WTC11 (cell line): ENCODE measurements around the gene BRPF1. TPM values are rescaled to one million over a fixed set of nuclear protein-coding genes. Genes with fewer than 3 reads are reported as not detected.

ENCODE experiments used
- ATAC-seq: fragments of 200-7000 bp; cut with Tn5 transposase; 2 replicates; pipeline ENCODE4 v1.10.0; 2021; ENCODE audit warnings: mild to moderate bottlenecking, moderate library complexity
- CTCF ChIA-PET: fragments of 300-600 bp; sonication (Branson Sonifier 250); formaldehyde crosslinking; loops from one replicate; lab custom pipeline; 2021; ENCODE audit warnings: antibody characterized with exemption; lab: Charles Lee
- POLR2A ChIA-PET: fragments of 350-600 bp; sonication (Branson Sonifier 250); formaldehyde crosslinking; loops from one replicate; lab custom pipeline; 2021; ENCODE audit warnings: antibody characterized with exemption; lab: Charles Lee
- DNase-seq: peaks from one replicate; pipeline ENCODE4 v3.0.0; 2021; ENCODE audit warnings: low spot score
- H3K27ac Mint-ChIP-seq: 2 replicates; pipeline ENCODE4 v1.8.0; 2021; ENCODE audit warnings: mixed read lengths
- H3K27me3 Mint-ChIP-seq: 2 replicates; pipeline ENCODE4 v1.8.0; 2021; ENCODE audit warnings: low read depth, mild to moderate bottlenecking, moderate library complexity, mixed read lengths
- H3K36me3 Mint-ChIP-seq: 2 replicates; pipeline ENCODE4 v1.8.0; 2021; ENCODE audit warnings: mixed read lengths
- H3K4me1 Mint-ChIP-seq: 2 replicates; pipeline ENCODE4 v1.8.0; 2022; ENCODE audit warnings: mixed read lengths
- H3K4me3 Mint-ChIP-seq: 2 replicates; pipeline ENCODE4 v1.8.0; 2021; ENCODE audit warnings: mild to moderate bottlenecking, moderate library complexity, mixed read lengths
- H3K9me3 Mint-ChIP-seq: 2 replicates; pipeline ENCODE4 v1.8.0; 2021; ENCODE audit warnings: mixed read lengths
- CBFB ChIP-seq: sonication (generic); formaldehyde crosslinking; IDR thresholded peaks from 2 replicates; pipeline ENCODE4 v1.8.1; 2022; ENCODE audit warnings: mild to moderate bottlenecking, low read depth, missing genetic modification reagents
- CDX4 ChIP-seq: fragments of 250-450 bp; sonication (Bioruptor Pico); IDR thresholded peaks from 2 replicates; pipeline ENCODE4 v1.9.0; 2021; ENCODE audit warnings: moderate library complexity, mild to moderate bottlenecking, inconsistent platforms, borderline replicate concordance
- E2F5 ChIP-seq: sonication (generic); formaldehyde crosslinking; IDR thresholded peaks from 2 replicates; pipeline ENCODE4 v1.8.1; 2022; ENCODE audit warnings: mild to moderate bottlenecking, moderate library complexity, missing genetic modification reagents
- EMX1 ChIP-seq: fragments of 250-450 bp; sonication (Bioruptor Pico); IDR thresholded peaks from 2 replicates; pipeline ENCODE4 v1.8.0; 2021; ENCODE audit warnings: mild to moderate bottlenecking
- ESRRA ChIP-seq: sonication (generic); formaldehyde crosslinking; IDR thresholded peaks from 2 replicates; pipeline ENCODE4 v1.8.1; 2022; ENCODE audit warnings: mild to moderate bottlenecking, missing genetic modification reagents, borderline replicate concordance
- FOXK1 ChIP-seq: sonication (generic); formaldehyde crosslinking; IDR thresholded peaks from 2 replicates; pipeline ENCODE4 v1.8.0; 2022; ENCODE audit warnings: mild to moderate bottlenecking, moderate library complexity, missing genetic modification reagents
- FOXP1 ChIP-seq: sonication (generic); formaldehyde crosslinking; IDR thresholded peaks from 2 replicates; pipeline ENCODE4 v1.8.0; 2022; ENCODE audit warnings: missing genetic modification reagents, mild to moderate bottlenecking, moderate library complexity, borderline replicate concordance
- GTF2I ChIP-seq: fragments of 250-450 bp; sonication (Bioruptor Pico); conservative IDR thresholded peaks from 2 replicates; pipeline ENCODE4 v1.4.0; 2021; ENCODE audit warnings: mild to moderate bottlenecking
- HMGXB4 ChIP-seq: sonication (generic); formaldehyde crosslinking; IDR thresholded peaks from 2 replicates; pipeline ENCODE4 v1.8.1; 2023; ENCODE audit warnings: mild to moderate bottlenecking, moderate library complexity, missing genetic modification reagents
- IRF1 ChIP-seq: sonication (generic); formaldehyde crosslinking; IDR thresholded peaks from 2 replicates; pipeline ENCODE4 v1.8.0; 2023; ENCODE audit warnings: missing genetic modification reagents
- IRF2 ChIP-seq: sonication (generic); formaldehyde crosslinking; IDR thresholded peaks from 2 replicates; pipeline ENCODE4 v1.8.0; 2022; ENCODE audit warnings: low read depth, missing genetic modification reagents, borderline replicate concordance
- JAZF1 ChIP-seq: fragments of 250-450 bp; sonication (Bioruptor Pico); IDR thresholded peaks from 2 replicates; pipeline ENCODE4 v1.9.0; 2021; ENCODE audit warnings: moderate library complexity, mild to moderate bottlenecking, inconsistent platforms
- NFYB ChIP-seq: sonication (generic); formaldehyde crosslinking; conservative IDR thresholded peaks from 2 replicates; pipeline ENCODE4 v1.8.0; 2022; ENCODE audit warnings: low read depth, missing genetic modification reagents
- NR1H2 ChIP-seq: sonication (generic); formaldehyde crosslinking; IDR thresholded peaks from 2 replicates; pipeline ENCODE4 v1.9.0; 2021; ENCODE audit warnings: mild to moderate bottlenecking, moderate library complexity, missing genetic modification reagents
- OVOL2 ChIP-seq: fragments of 250-450 bp; sonication (Bioruptor Pico); IDR thresholded peaks from 2 replicates; pipeline ENCODE4 v1.9.0; 2021; ENCODE audit warnings: mild to moderate bottlenecking, borderline replicate concordance
- RELA ChIP-seq: sonication (generic); formaldehyde crosslinking; IDR thresholded peaks from 2 replicates; pipeline ENCODE4 v1.8.1; 2022; ENCODE audit warnings: missing genetic modification reagents, mild to moderate bottlenecking, borderline replicate concordance
- RORB ChIP-seq: fragments of 250-450 bp; sonication (Bioruptor Pico); IDR thresholded peaks from 2 replicates; pipeline ENCODE4 v1.9.0; 2021; ENCODE audit warnings: mild to moderate bottlenecking
- SP1 ChIP-seq: sonication (generic); formaldehyde crosslinking; conservative IDR thresholded peaks from 2 replicates; pipeline ENCODE4 v1.8.1; 2022; ENCODE audit warnings: missing genetic modification reagents
- STAT6 ChIP-seq: sonication (generic); formaldehyde crosslinking; conservative IDR thresholded peaks from 2 replicates; pipeline ENCODE4 v1.8.1; 2023; ENCODE audit warnings: mild to moderate bottlenecking, low read depth, missing genetic modification reagents, moderate library complexity
- TEAD4 ChIP-seq: sonication (generic); formaldehyde crosslinking; IDR thresholded peaks from 2 replicates; pipeline ENCODE4 v1.8.0; 2022; ENCODE audit warnings: mild to moderate bottlenecking, missing genetic modification reagents
- ZNF232 ChIP-seq: sonication (generic); formaldehyde crosslinking; IDR thresholded peaks from 2 replicates; pipeline ENCODE4 v1.8.0; 2022; ENCODE audit warnings: mild to moderate bottlenecking, missing genetic modification reagents
- ZNF281 ChIP-seq: sonication (generic); formaldehyde crosslinking; IDR thresholded peaks from 2 replicates; pipeline ENCODE4 v1.8.0; 2023; ENCODE audit warnings: mild to moderate bottlenecking, missing genetic modification reagents
- ZNF423 ChIP-seq: fragments of 250-450 bp; sonication (Bioruptor Pico); IDR thresholded peaks from 2 replicates; pipeline ENCODE4 v2.1.2; 2022; ENCODE audit warnings: mild to moderate bottlenecking, moderate library complexity
- ZSCAN18 ChIP-seq: fragments of 250-450 bp; sonication (Bioruptor Pico); IDR thresholded peaks from 2 replicates; pipeline ENCODE4 v2.1.2; 2022; ENCODE audit warnings: mild to moderate bottlenecking, moderate library complexity
- total RNA-seq: library from RNA; stranded (reverse); gene quantifications from 3 replicates; pipeline ENCODE4 v1.2.3, GENCODE V29; 2021

Gene BRPF1
- total RNA-seq, 1 experiment from 2014 or later, result 22.8 TPM

GRCh38 chr3:9769012-9769411 lies 37.5 kb downstream of the BRPF1 start:
- ATAC-seq, result no peak
- CTCF ChIA-PET, result interaction anchor here (1.2 to 2.8 kb wide), 3 partner anchors 13 to 177 kb away, joined by 3 to 13 read pairs (median 3); no protein-coding TSS in a partner anchor

GRCh38 chr3:9769426-9770275 lies 38.1 kb downstream of the BRPF1 start, which contains the start of gene CAMK1:
TSS of gene CAMK1 (minus strand) at chr3:9769947. CDS start at chr3:9767749, 2,198 bp downstream.
- Mint-ChIP-seq H3K27ac (no peak within 1 kb of the TSS), H3K27me3 (peaks cover 79% of the 10 kb centered on the region), H3K36me3 (no peaks in the 10 kb centered on the region), H3K9me3 (no peaks in the 10 kb centered on the region), H3K4me1 (peaks cover 15% of the 10 kb centered on the region), H3K4me3 (peak within 1 kb of the TSS; percentile 69)
- peak; percentile 93 for ATAC-seq
- DNase-seq, result peak; percentile 75
- CTCF ChIA-PET, result interaction anchor here (0.9 to 2.8 kb wide), 6 partner anchors 13 to 177 kb away, joined by 3 to 13 read pairs (median 3); partner anchors contain the start of genes ARPC4 and TADA3
- POLR2A ChIA-PET, result interaction anchor here (1.4 to 1.5 kb wide), 2 partner anchors 20 to 23 kb away, joined by 3 to 8 read pairs; partner anchors contain the start of genes ARPC4 and OGG1
- TF ChIP-seq GTF2I (CRISPR knock-in tag), result peak; percentile 80; the same call in 1 of the 2 replicates
- no peak for TF ChIP-seq JAZF1 (CRISPR knock-in tag)
- TF ChIP-seq FOXK1 (CRISPR knock-in tag), result no peak
- TF ChIP-seq ZNF281, result no peak
- TF ChIP-seq E2F5, result peak; percentile 44; the same call in 1 of the 2 replicates
- 0 out of 2 replicates have a peak, but pooled peaks have one; percentile 21 for TF ChIP-seq ZNF423 (CRISPR knock-in tag)
- peak; percentile 44; the same call in 1 of the 2 replicates for TF ChIP-seq EMX1 (CRISPR knock-in tag)
- TF ChIP-seq OVOL2 (CRISPR knock-in tag), result no peak
- no peak for TF ChIP-seq HMGXB4
- no peak for TF ChIP-seq STAT6
- TF ChIP-seq RELA (CRISPR knock-in tag), result no peak
- TF ChIP-seq IRF1, result no peak
- TF ChIP-seq NFYB (CRISPR knock-in tag), result no peak

More at GRCh38 chr3:9769012-9769411, 37.5 kb downstream of the BRPF1 start:
- Mint-ChIP-seq H3K27ac (no peak overlapping the region), H3K9me3 (no peaks in the 10 kb centered on the region), H3K36me3 (no peaks in the 10 kb centered on the region), H3K27me3 (peaks cover 76% of the 10 kb centered on the region), H3K4me3 (peak overlapping the region; percentile 61), H3K4me1 (peaks cover 15% of the 10 kb centered on the region)
- POLR2A ChIA-PET, result interaction anchor here (1.4 to 1.5 kb wide), 2 partner anchors 19 to 24 kb away, joined by 3 to 8 read pairs; partner anchors contain the start of genes ARPC4 and OGG1
- TF ChIP-seq CBFB (CRISPR knock-in tag) (no peak), ZNF423 (CRISPR knock-in tag) (no peak), ZSCAN18 (CRISPR knock-in tag) (no peak), ESRRA (no peak), FOXP1 (CRISPR knock-in tag) (no peak), TEAD4 (no peak), ZNF232 (CRISPR knock-in tag) (no peak), CDX4 (CRISPR knock-in tag) (no peak), IRF2 (CRISPR knock-in tag) (no peak), NR1H2 (CRISPR knock-in tag) (no peak), RORB (no peak), SP1 (CRISPR knock-in tag) (no peak), OVOL2 (CRISPR knock-in tag) (no peak)
- no peak for DNase-seq
